ENCODE data around the gene IFI44. TPM values are rescaled to one million over a fixed set of nuclear protein-coding genes. Genes with fewer than 3 reads are reported as not detected.

Gene IFI44
- total RNA-seq, 2 experiments from 2014 or later = 67.4 to 70.0 TPM

DNA sequence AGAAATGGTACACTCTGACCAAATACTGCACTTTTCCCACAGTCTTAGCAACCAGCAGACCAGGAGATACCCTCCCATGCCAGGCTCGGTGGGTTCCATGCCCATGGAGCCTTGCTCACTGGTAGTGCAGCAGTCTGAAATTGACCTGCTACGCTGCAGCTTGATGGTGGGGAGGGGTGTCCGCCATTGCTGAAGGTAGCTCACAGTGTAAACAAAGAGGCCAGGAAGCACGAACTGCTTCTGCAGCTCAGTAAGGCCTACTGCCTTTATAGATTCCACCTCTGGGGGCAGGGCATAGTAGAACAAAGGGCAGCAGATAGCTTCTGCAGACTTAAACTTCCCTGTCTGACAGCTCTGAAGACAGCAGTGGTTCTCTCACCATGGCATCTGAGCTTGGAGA lies 41.7 kb upstream of the IFI44 start:
- CTCF ChIA-PET = interaction anchor here (1.7 to 2.0 kb wide), 2 partner anchors 10 to 13 kb away, joined by 4 to 9 read pairs; partner anchors contain the start of gene IFI44L
- H3K9me3 ChIP-seq (ENCODE audit: control insufficient read depth in 1 of 2, insufficient read depth in 1 of 2, low read length in 2 of 2) = no peaks in the 10 kb centered on the region
- Mint-ChIP-seq H3K36me3 (ENCODE audit: low read depth) (no peaks in the 10 kb centered on the region), H3K27ac (no peak overlapping the region), H3K27me3 (peaks cover 5% of the 10 kb centered on the region), H3K4me3 (no peak overlapping the region), H3K4me1 (ENCODE audit: low read depth) (peaks cover 12% of the 10 kb centered on the region), H3K9me3 (no peaks in the 10 kb centered on the region)
- H3K36me3 ChIP-seq (ENCODE audit: insufficient read depth, low read length) = no peaks in the 10 kb centered on the region
- H3K27me3 ChIP-seq (ENCODE audit: control insufficient read depth in 1 of 2, insufficient read depth in 2 of 2, low read length in 2 of 2) = no peaks in the 10 kb centered on the region
- intact Hi-C loops (cut with DNase I, micrococcal nuclease) = loop anchor here (1.0 to 5.0 kb wide), 2 partner anchors 476 to 478 kb away; no protein-coding TSS in a partner anchor
- H3K4me3 ChIP-seq (ENCODE audit: low read length) = no peak overlapping the region
- H3K4me1 ChIP-seq (ENCODE audit: insufficient read depth, low read length) = no peaks in the 10 kb centered on the region
- ATAC-seq (ENCODE audit: poor library complexity) (peak; percentile 85), DNase-seq (peak in 2 of 14 experiments; percentile 9 to 14)
- no peak overlapping the region for H3K27ac ChIP-seq (ENCODE audit: low read depth in 1 of 2, low read length in 2 of 2)
- TF ChIP-seq, protein P1, sequence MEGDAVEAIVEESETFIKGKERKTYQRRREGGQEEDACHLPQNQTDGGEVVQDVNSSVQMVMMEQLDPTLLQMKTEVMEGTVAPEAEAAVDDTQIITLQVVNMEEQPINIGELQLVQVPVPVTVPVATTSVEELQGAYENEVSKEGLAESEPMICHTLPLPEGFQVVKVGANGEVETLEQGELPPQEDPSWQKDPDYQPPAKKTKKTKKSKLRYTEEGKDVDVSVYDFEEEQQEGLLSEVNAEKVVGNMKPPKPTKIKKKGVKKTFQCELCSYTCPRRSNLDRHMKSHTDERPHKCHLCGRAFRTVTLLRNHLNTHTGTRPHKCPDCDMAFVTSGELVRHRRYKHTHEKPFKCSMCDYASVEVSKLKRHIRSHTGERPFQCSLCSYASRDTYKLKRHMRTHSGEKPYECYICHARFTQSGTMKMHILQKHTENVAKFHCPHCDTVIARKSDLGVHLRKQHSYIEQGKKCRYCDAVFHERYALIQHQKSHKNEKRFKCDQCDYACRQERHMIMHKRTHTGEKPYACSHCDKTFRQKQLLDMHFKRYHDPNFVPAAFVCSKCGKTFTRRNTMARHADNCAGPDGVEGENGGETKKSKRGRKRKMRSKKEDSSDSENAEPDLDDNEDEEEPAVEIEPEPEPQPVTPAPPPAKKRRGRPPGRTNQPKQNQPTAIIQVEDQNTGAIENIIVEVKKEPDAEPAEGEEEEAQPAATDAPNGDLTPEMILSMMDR (IDR thresholded peaks at IDR 0.05) = no peak
- POLR2A ChIA-PET = interaction anchor here (1.1 to 1.4 kb wide), 3 partner anchors 12 to 42 kb away, joined by 3 to 5 read pairs (median 4); partner anchors contain the start of genes IFI44 and IFI44L

GRCh38 chr1:78617615-78618026 lies 32.0 kb upstream of the IFI44 start:
- Histone ChIP-seq H3K4me1 (ENCODE audit: insufficient read depth, low read length) (peaks cover 15% of the 10 kb centered on the region), H3K27ac (ENCODE audit: low read depth in 1 of 2, low read length in 2 of 2) (no peak overlapping the region), H3K36me3 (ENCODE audit: insufficient read depth, low read length) (no peaks in the 10 kb centered on the region), H3K9me3 (ENCODE audit: control insufficient read depth in 1 of 2, insufficient read depth in 1 of 2, low read length in 2 of 2) (no peaks in the 10 kb centered on the region), H3K27me3 (ENCODE audit: control insufficient read depth in 1 of 2, insufficient read depth in 2 of 2, low read length in 2 of 2) (no peaks in the 10 kb centered on the region), H3K4me3 (ENCODE audit: low read length) (no peak overlapping the region)
- ChIA-PET CTCF (interaction anchor here (0.6 to 2.4 kb wide), 21 partner anchors 8 to 480 kb away, joined by 3 to 19 read pairs (median 5); partner anchors contain the start of gene IFI44), POLR2A (interaction anchor here (1.0 to 1.5 kb wide), 4 partner anchors 32 to 62 kb away, joined by 3 to 10 read pairs (median 4); partner anchors contain the start of gene IFI44)
- Mint-ChIP-seq H3K36me3 (ENCODE audit: low read depth) (no peaks in the 10 kb centered on the region), H3K9me3 (no peaks in the 10 kb centered on the region), H3K27me3 (no peaks in the 10 kb centered on the region), H3K27ac (peak overlapping the region; percentile 83), H3K4me1 (ENCODE audit: low read depth) (peaks cover 46% of the 10 kb centered on the region), H3K4me3 (peak overlapping the region; percentile 79)
- DNase-seq (peak; percentile 13 to 88 (median 46)), ATAC-seq (ENCODE audit: poor library complexity) (peak; percentile 65)
- TF ChIP-seq, protein P1 (IDR thresholded peaks at IDR 0.05) = peak; percentile 86
- intact Hi-C loops (cut with DNase I, micrococcal nuclease) = loop anchor here (1.0 to 5.0 kb wide), 3 partner anchors 33 to 470 kb away; no protein-coding TSS in a partner anchor

DNA sequence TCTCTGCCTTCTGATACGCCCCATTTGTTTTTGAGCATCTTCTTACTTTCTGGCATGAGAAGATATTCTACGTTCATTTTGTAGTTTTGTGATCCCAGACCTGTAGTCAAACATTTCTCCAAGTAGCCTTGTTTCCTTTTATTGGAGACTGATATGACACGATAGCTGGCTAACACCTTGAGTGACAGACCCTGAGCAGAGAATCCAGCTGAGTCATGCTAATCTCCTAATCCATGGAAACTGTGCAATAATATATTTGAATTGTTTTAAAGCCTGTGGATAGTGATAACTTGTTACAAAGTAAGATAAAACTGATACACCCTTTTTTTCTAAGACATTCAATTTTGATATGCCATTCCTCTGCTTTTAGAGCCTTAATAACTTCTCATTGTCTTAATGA lies 30.6 kb upstream of the IFI44 start:
- DNase-seq (no peak), ATAC-seq (ENCODE audit: poor library complexity) (no peak)
- Mint-ChIP-seq H3K36me3 (ENCODE audit: low read depth) (peaks cover 2% of the 10 kb centered on the region), H3K4me3 (peak overlapping the region; percentile 85), H3K4me1 (ENCODE audit: low read depth) (peaks cover 60% of the 10 kb centered on the region), H3K27ac (peak overlapping the region; percentile 83), H3K27me3 (no peaks in the 10 kb centered on the region), H3K9me3 (no peaks in the 10 kb centered on the region)
- Histone ChIP-seq H3K9me3 (ENCODE audit: control insufficient read depth in 1 of 2, insufficient read depth in 1 of 2, low read length in 2 of 2) (no peaks in the 10 kb centered on the region), H3K36me3 (ENCODE audit: insufficient read depth, low read length) (no peaks in the 10 kb centered on the region), H3K27ac (ENCODE audit: low read depth in 1 of 2, low read length in 2 of 2) (peak overlapping the region in 1 of 2 donors; percentile 56), H3K4me1 (ENCODE audit: insufficient read depth, low read length) (peaks cover 22% of the 10 kb centered on the region), H3K27me3 (ENCODE audit: control insufficient read depth in 1 of 2, insufficient read depth in 2 of 2, low read length in 2 of 2) (no peaks in the 10 kb centered on the region), H3K4me3 (ENCODE audit: low read length) (no peak overlapping the region)
- TF ChIP-seq, protein P1 (IDR thresholded peaks at IDR 0.05) = no peak
- ChIA-PET CTCF (no interaction called here), POLR2A (interaction anchor here (3.6 kb wide), 1 partner anchor 31 kb away, joined by 29 read pairs; the partner anchor contains the start of gene IFI44)
- intact Hi-C loops (cut with DNase I, micrococcal nuclease) = loop anchor here in 1 of 2 experiments (5.0 kb wide), 1 partner anchor 472 kb away; no protein-coding TSS in a partner anchor

All from CD4-positive, alpha-beta T cell (primary cell).